HFFc6 (cell line): ENCODE results near the gene SLIT3. TPM values are rescaled to one million over a fixed set of nuclear protein-coding genes. Genes with fewer than 3 reads are reported as not detected.

ENCODE experiments used
- DNase-seq: peaks from one replicate; pipeline ENCODE4 v3.0.0-alpha.2; 2018
- H3K27ac Mint-ChIP-seq: 2 replicates; pipeline ENCODE4 v1.8.0; 2020; ENCODE audit warnings: mild to moderate bottlenecking, mixed read lengths
- H3K27me3 Mint-ChIP-seq: 2 replicates; pipeline ENCODE4 v1.8.0; 2021; ENCODE audit warnings: mild to moderate bottlenecking, moderate library complexity, mixed read lengths; ENCODE audit not compliant: insufficient read depth
- H3K36me3 Mint-ChIP-seq: 2 replicates; pipeline ENCODE4 v1.8.0; 2021; ENCODE audit warnings: low read depth, mixed read lengths
- H3K4me1 Mint-ChIP-seq: 2 replicates; pipeline ENCODE4 v1.8.0; 2020; ENCODE audit warnings: low read depth, mixed read lengths
- H3K4me3 Mint-ChIP-seq: 2 replicates; pipeline ENCODE4 v1.8.0; 2020; ENCODE audit warnings: mild to moderate bottlenecking, moderate library complexity, mixed read lengths
- H3K9me3 Mint-ChIP-seq: 2 replicates; pipeline ENCODE4 v1.8.0; 2020; ENCODE audit warnings: mild to moderate bottlenecking, mixed read lengths
- CTCF ChIP-seq: fragments of 200-600 bp; sonication (generic); IDR thresholded peaks from 2 replicates; pipeline ENCODE4 v1.5.0; 2021; ENCODE audit warnings: antibody characterized with exemption, mild to moderate bottlenecking
- total RNA-seq, 6 experiments: library from RNA; stranded (reverse); fragmentation: NEBNext Ultra II Directional; extraction: Animal tissue kit (Norgen Biotek cat#: 25700); gene quantifications; 2 replicates in 1 of 6; 3 replicates in 5 of 6; pipeline ENCODE4 v1.2.3, GENCODE V29; 2021

SLIT3 gene
- total RNA-seq, 6 experiments from 2014 or later, result 4.2 to 8.3 (median 7.1) TPM

- peaks cover 4% of the 10 kb centered on the region; the same call in 1 of the 2 replicates for H3K9me3 Mint-ChIP-seq
- TF ChIP-seq CTCF, result no peak
- peaks cover 4% of the 10 kb centered on the region; the same call in 1 of the 2 replicates for H3K27me3 Mint-ChIP-seq
- H3K4me1 Mint-ChIP-seq, result no peaks in the 10 kb centered on the region
- H3K27ac Mint-ChIP-seq, result no peak overlapping the region
- no peaks in the 10 kb centered on the region for H3K36me3 Mint-ChIP-seq
- DNase-seq, result no peak
- no peak overlapping the region for H3K4me3 Mint-ChIP-seq
These were observed 278.2 kb downstream of the SLIT3 start for GRCh38 chr5:169022718-169023117.

GRCh38 chr5:169020102-169020501 is 280.8 kb downstream of the SLIT3 start:
- H3K27me3 Mint-ChIP-seq, result peaks cover 5% of the 10 kb centered on the region; the same call in 1 of the 2 replicates
- H3K27ac Mint-ChIP-seq, result no peak overlapping the region
- DNase-seq, result no peak
- no peak overlapping the region for H3K4me3 Mint-ChIP-seq
- peaks cover 4% of the 10 kb centered on the region; the same call in 1 of the 2 replicates for H3K9me3 Mint-ChIP-seq
- no peak for TF ChIP-seq CTCF
- no peaks in the 10 kb centered on the region for H3K36me3 Mint-ChIP-seq
- H3K4me1 Mint-ChIP-seq, result no peaks in the 10 kb centered on the region

- H3K27ac Mint-ChIP-seq, result no peak overlapping the region
- no peak for DNase-seq
- H3K4me3 Mint-ChIP-seq, result no peak overlapping the region
- H3K9me3 Mint-ChIP-seq, result peaks cover 4% of the 10 kb centered on the region; the same call in 1 of the 2 replicates
- H3K27me3 Mint-ChIP-seq, result peaks cover 5% of the 10 kb centered on the region; the same call in 1 of the 2 replicates
- no peaks in the 10 kb centered on the region for H3K4me1 Mint-ChIP-seq
- H3K36me3 Mint-ChIP-seq, result no peaks in the 10 kb centered on the region
- TF ChIP-seq CTCF, result no peak
These were observed 282.0 kb downstream of the SLIT3 start for GRCh38 chr5:169018925-169019324.

GRCh38 chr5:169015991-169016390 is 284.9 kb downstream of the SLIT3 start:
- no peaks in the 10 kb centered on the region for H3K9me3 Mint-ChIP-seq
- no peak overlapping the region for H3K27ac Mint-ChIP-seq
- H3K4me3 Mint-ChIP-seq, result no peak overlapping the region
- no peak for DNase-seq
- no peak for TF ChIP-seq CTCF
- H3K27me3 Mint-ChIP-seq, result peaks cover 6% of the 10 kb centered on the region; the same call in 1 of the 2 replicates
- no peaks in the 10 kb centered on the region for H3K4me1 Mint-ChIP-seq
- no peaks in the 10 kb centered on the region for H3K36me3 Mint-ChIP-seq

GRCh38 chr5:169013846-169014245 is 287.1 kb downstream of the SLIT3 start:
- H3K9me3 Mint-ChIP-seq, result no peaks in the 10 kb centered on the region
- H3K4me1 Mint-ChIP-seq, result no peaks in the 10 kb centered on the region
- H3K4me3 Mint-ChIP-seq, result no peak overlapping the region
- H3K27me3 Mint-ChIP-seq, result peaks cover 6% of the 10 kb centered on the region; the same call in 1 of the 2 replicates
- no peak for TF ChIP-seq CTCF
- no peaks in the 10 kb centered on the region for H3K36me3 Mint-ChIP-seq
- no peak overlapping the region for H3K27ac Mint-ChIP-seq
- DNase-seq, result no peak
